Epithelial cell of umbilical artery (primary cell): ENCODE results near the gene ZNF215. TPM values are rescaled to one million over a fixed set of nuclear protein-coding genes. Genes with fewer than 3 reads are reported as not detected.

ENCODE experiments used
- total RNA-seq: library from RNA; depleted of rRNA; stranded (reverse); fragments of >200 nt; gene quantifications from 2 replicates; pipeline ENCODE4 v1.2.3, GENCODE V29; 2014

ZNF215 gene
- 2.9 and 7.1 TPM in 2 replicates for total RNA-seq

DNA sequence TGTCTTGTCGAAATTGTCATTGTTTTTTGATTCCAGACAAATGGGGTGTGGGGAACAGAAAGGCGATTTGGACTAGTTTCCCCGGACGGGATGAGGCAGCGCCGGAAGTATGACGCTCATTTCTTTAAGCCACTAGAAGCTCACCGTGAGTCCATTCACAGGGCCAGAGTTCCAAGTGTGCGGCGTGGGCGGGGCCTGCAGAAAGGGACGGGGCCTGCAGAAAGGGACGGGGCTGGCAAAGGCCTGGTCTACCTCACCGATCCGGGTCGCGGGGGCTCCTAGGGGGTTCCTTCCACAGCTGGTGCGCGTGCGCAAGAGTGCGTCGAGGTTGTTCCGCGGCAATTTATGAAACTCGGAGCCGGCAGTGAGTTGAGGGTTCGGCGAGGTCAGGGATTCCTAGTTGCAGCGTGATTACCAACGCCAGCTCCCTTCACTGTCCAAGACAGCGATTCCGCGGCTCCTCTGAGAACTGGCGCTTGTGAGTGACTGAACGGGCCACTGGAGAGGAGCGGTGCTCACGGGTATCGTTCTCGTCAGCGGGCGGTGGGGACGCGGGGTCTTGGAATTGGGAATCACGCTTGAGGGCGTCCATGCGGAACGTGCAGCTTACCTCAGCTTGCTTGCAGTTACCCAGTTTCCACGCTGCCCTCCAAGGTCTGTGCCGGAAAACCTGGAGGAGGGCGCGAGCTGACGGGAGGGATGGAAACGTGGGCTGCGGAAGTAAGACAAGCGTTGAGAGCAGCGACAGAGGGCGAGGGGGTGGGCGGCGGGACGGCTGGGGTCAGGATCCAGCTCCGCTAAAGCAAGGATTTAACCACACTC is at the start of gene ZNF215:
TSS of gene ZNF215 (plus strand) at position 219 of the 822 bp plus-strand sequence. CDS start 5,847 bp downstream, outside the sequence.

GRCh38 chr11:6892400-6892799 is 33.8 kb upstream of the ZNF215 start, which contains the start of gene OR2D2:
TSS of gene OR2D2 (minus strand) at chr11:6892500. CDS start at chr11:6892500, 0 bp downstream.

GRCh38 chr11:6920702-6921101 is 5.5 kb upstream of the ZNF215 start, which contains the start of gene OR2D3:
TSS of gene OR2D3 (plus strand) at chr11:6921002. CDS start at chr11:6921002, 0 bp downstream.

Other genes with a start within 250 kb of the ZNF215 start
- 87.7 and 916 TPM in 2 replicates for gene MRPL17, start 243.1 kb upstream of the ZNF215 start, total RNA-seq
- under 0.01 and 0.15 TPM in 2 replicates for gene OR2AG2, start 154.4 kb upstream of the ZNF215 start, total RNA-seq
- not detected in 2 replicates for gene OR2AG1, start 143.4 kb upstream of the ZNF215 start, total RNA-seq
- under 0.01 and 0.46 TPM in 2 replicates for gene OR6A2, start 126.7 kb upstream of the ZNF215 start, total RNA-seq
- gene OR10A5, start 80.7 kb upstream of the ZNF215 start, total RNA-seq: not detected in 2 replicates
- not detected in 2 replicates for gene OR10A2, start 63.4 kb upstream of the ZNF215 start, total RNA-seq
- not detected in 2 replicates for gene OR10A4, start 49.8 kb upstream of the ZNF215 start, total RNA-seq
- 0.15 and 0.32 TPM in 2 replicates for gene OR2D2, start 33.9 kb upstream of the ZNF215 start, total RNA-seq
- not detected in 2 replicates for gene OR2D3, start 5.4 kb upstream of the ZNF215 start, total RNA-seq
- gene ZNF214, start 93.9 kb downstream of the ZNF215 start, total RNA-seq: 1.9 and 3.5 TPM in 2 replicates
- gene NLRP14, start 94.1 kb downstream of the ZNF215 start, total RNA-seq: under 0.01 and 0.15 TPM in 2 replicates
- under 0.01 TPM in 1 of 2 replicates, not detected in the other for gene RBMXL2, start 162.6 kb downstream of the ZNF215 start, total RNA-seq